K562 (cell line): ENCODE measurements around the gene FXYD1. TPM values are rescaled to one million over a fixed set of nuclear protein-coding genes. Genes with fewer than 3 reads are reported as not detected.
A peak's percentile ranks its signal among the peaks of the same experiment; 100 is the strongest.

ENCODE experiments used
- CHD4 ChIP-seq: fragments of 200-600 bp; sonication (generic); IDR thresholded peaks from 3 replicates; pipeline ENCODE4 v1.6.1; 2012; ENCODE audit warnings: low read depth, mild to moderate bottlenecking, mixed read lengths, low read length, inconsistent platforms; ENCODE audit not compliant: insufficient read depth, insufficient replicate concordance, poor library complexity, severe bottlenecking
- CTBP1 ChIP-seq: fragments of 450-650 bp; IDR thresholded peaks from 2 replicates; pipeline ENCODE4 v1.6.1; 2016; ENCODE audit warnings: borderline replicate concordance
- ELF4 ChIP-seq: fragments of 450-650 bp; formaldehyde crosslinking; IDR thresholded peaks from 2 replicates; pipeline ENCODE4 v1.4.0; 2022; ENCODE audit warnings: missing genetic modification characterization
- FOXP1 ChIP-seq: sonication (generic); formaldehyde crosslinking; IDR thresholded peaks from 2 replicates; pipeline ENCODE4 v1.8.0; 2022; ENCODE audit warnings: mild to moderate bottlenecking, missing genetic modification reagents
- LCOR ChIP-seq: sonication (generic); formaldehyde crosslinking; IDR thresholded peaks from 2 replicates; pipeline ENCODE4 v1.8.0; 2022; ENCODE audit warnings: mild to moderate bottlenecking, missing genetic modification reagents
- MAZ ChIP-seq, 2 experiments: fragments of 450-650 bp in 1 of 2; sonication (generic) in 1 of 2; formaldehyde crosslinking; IDR thresholded peaks in 1 of 2; conservative IDR thresholded peaks in 1 of 2; 2 replicates each; pipeline versions ENCODE4 v1.4.0 to v1.5.0; 2020; ENCODE audit warnings: mild to moderate bottlenecking in 1 of 2, missing genetic modification reagents in 1 of 2
- MECOM ChIP-seq: fragments of 250-450 bp; sonication (Bioruptor Pico); IDR thresholded peaks from 2 replicates; pipeline ENCODE4 v1.8.0; 2022; ENCODE audit warnings: inconsistent platforms
- MTA3 ChIP-seq: fragments of 450-650 bp; formaldehyde crosslinking; IDR thresholded peaks from 2 replicates; pipeline ENCODE4 v1.6.1; 2017; ENCODE audit warnings: mild to moderate bottlenecking, borderline replicate concordance
- NBN ChIP-seq: fragments of 450-650 bp; IDR thresholded peaks from 2 replicates; pipeline ENCODE4 v1.6.1; 2016; ENCODE audit warnings: low read depth, mild to moderate bottlenecking
- RB1 ChIP-seq: fragments of 450-650 bp; IDR thresholded peaks from 2 replicates; pipeline ENCODE4 v1.6.1; 2017; ENCODE audit warnings: low read depth, mild to moderate bottlenecking
- RBFOX2 ChIP-seq: fragments of 200-400 bp; formaldehyde crosslinking; IDR thresholded peaks from 2 replicates; pipeline ENCODE4 v1.6.1; 2017; ENCODE audit warnings: low read depth, mild to moderate bottlenecking, low read length, moderate library complexity
- ZNF668 ChIP-seq: fragments of 250-450 bp; sonication (Bioruptor Pico); IDR thresholded peaks from 2 replicates; pipeline ENCODE4 v1.8.0; 2022; ENCODE audit warnings: mild to moderate bottlenecking, inconsistent platforms
- polyA plus RNA-seq, 8 experiments: library from polyadenylated mRNA; depleted of rRNA in 4 of 8; stranded (reverse) in 5 of 8; unstranded in 3 of 8; fragments of >200 nt; fragmentation: Nextera tagmentation in 2 of 8; fragmentation: Illumina TruSeq in 1 of 8; extraction: Ambion mirVana in 2 of 8; extraction: Trizol in 1 of 8; gene quantifications; 2 replicates each; pipeline versions ENCODE4 v1.2.1 to v1.2.3, GENCODE V29; 2011 to 2014; ENCODE audit warnings: inconsistent platforms in 1 of 8, missing spikeins in 1 of 8
- total RNA-seq, 7 experiments: library from RNA; depleted of rRNA in 6 of 7; stranded (reverse); fragments of >200 nt in 6 of 7; fragmentation: Illumina TruSeq in 2 of 7; extraction: Trizol in 2 of 7; gene quantifications; 2 replicates each; pipeline versions ENCODE4 v1.2.1 to v1.2.3, GENCODE V29; 2011 to 2021; ENCODE audit warnings: low replicate concordance in 1 of 7
- TF ChIP-seq, protein P1 (sequence below): fragments of 450-650 bp; formaldehyde crosslinking; IDR thresholded peaks from 2 replicates; pipeline ENCODE4 v1.4.0; 2022; ENCODE audit warnings: missing genetic modification characterization
- TF ChIP-seq, protein P2 (sequence below): sonication (generic); formaldehyde crosslinking; IDR thresholded peaks from 2 replicates; pipeline ENCODE4 v1.9.0; 2022; ENCODE audit warnings: mild to moderate bottlenecking, missing genetic modification reagents
- TF ChIP-seq, protein P3 (sequence below): fragments of 250-450 bp; sonication (Bioruptor Pico); IDR thresholded peaks from 2 replicates; pipeline ENCODE4 v1.8.0; 2022; ENCODE audit warnings: inconsistent platforms
- TF ChIP-seq, protein P4 (sequence below): fragments of 450-650 bp; formaldehyde crosslinking; conservative IDR thresholded peaks from 2 replicates; pipeline ENCODE4 v1.4.0; 2022; ENCODE audit warnings: mild to moderate bottlenecking, missing genetic modification characterization
- TF ChIP-seq, protein P5 (sequence below), 2 experiments: IDR thresholded peaks; 2 replicates each; pipeline ENCODE4 v1.6.1; 2011; ENCODE audit warnings: borderline replicate concordance in 1 of 2, control low read depth in 1 of 2, low read depth in 1 of 2, low read length in 1 of 2, mild to moderate bottlenecking in 1 of 2, mixed read lengths in 1 of 2, moderate library complexity in 1 of 2; ENCODE audit not compliant: insufficient read depth in 1 of 2, insufficient read length in 1 of 2, poor library complexity in 1 of 2, severe bottlenecking in 1 of 2; ENCODE audit errors: extremely low read depth in 1 of 2
- TF ChIP-seq, protein P6 (sequence below): fragments of 450-650 bp; formaldehyde crosslinking; IDR thresholded peaks from 2 replicates; pipeline ENCODE4 v1.4.0; 2020; ENCODE audit warnings: mild to moderate bottlenecking, moderate library complexity

FXYD1 gene
- total and polyA plus RNA-seq, 9 of the 15 experiments (the other 6 are each of a cell fraction or from before 2014, with no cell fraction given), result 0.40 to 3.2 (median 1.8) TPM; not detected in 3

DNA sequence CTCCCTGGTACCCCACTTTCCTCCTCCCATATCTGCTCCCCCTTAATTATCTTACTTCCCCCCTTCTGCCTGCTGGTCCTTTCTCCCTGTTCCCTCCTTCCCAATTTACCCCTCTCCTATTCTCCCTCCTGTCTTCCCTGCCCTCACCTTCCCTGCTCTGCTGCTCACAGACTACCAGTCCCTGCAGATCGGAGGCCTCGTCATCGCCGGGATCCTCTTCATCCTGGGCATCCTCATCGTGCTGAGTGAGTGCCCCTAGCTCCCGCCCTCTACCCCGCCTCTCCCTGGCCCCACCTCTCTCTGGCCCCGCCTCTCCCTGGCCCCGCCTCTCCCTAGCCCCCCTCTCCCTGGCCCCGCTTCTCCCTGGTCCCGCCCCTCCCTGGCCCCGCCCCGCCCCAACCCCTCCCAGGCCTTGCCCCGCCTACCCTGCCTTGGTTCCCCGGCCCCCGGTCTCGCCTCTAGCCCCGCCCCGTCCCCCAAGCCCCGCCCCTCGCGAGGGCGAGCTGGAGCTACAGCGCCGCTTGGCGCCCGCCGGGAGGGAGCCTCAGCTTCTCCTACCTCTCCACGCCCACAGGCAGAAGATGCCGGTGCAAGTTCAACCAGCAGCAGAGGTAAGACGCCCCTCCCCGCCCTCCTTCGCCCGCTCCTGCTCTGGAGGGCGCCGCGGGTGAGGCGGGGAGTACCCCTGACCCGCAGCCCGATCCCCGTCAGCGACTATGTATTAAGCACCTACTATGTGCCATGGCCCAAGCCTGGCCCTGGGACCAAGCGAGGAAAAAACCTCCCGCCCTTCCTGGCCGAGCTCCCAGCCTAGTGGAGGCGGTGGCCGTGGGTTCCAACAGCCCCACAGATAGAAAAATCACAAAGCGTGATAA is 2.6 kb downstream of the FXYD1 start (continued):
- TF ChIP-seq, protein P1, sequence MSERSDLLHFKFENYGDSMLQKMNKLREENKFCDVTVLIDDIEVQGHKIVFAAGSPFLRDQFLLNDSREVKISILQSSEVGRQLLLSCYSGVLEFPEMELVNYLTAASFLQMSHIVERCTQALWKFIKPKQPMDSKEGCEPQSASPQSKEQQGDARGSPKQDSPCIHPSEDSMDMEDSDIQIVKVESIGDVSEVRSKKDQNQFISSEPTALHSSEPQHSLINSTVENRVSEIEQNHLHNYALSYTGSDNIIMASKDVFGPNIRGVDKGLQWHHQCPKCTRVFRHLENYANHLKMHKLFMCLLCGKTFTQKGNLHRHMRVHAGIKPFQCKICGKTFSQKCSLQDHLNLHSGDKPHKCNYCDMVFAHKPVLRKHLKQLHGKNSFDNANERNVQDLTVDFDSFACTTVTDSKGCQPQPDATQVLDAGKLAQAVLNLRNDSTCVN, result peak; percentile 92; the same call in 1 of the 2 replicates
- TF ChIP-seq, protein P2, sequence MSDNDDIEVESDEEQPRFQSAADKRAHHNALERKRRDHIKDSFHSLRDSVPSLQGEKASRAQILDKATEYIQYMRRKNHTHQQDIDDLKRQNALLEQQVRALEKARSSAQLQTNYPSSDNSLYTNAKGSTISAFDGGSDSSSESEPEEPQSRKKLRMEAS, result peak; percentile 40; the same call in 1 of the 2 replicates
- TF ChIP-seq RBFOX2 (peak; percentile 42; the same call in 1 of the 2 replicates), CTBP1 (peak; percentile 37; the same call in 1 of the 2 replicates), LCOR (no peak), CHD4 (peak; percentile 84), ELF4 (CRISPR knock-in tag) (peak; percentile 75; the same call in 1 of the 2 replicates), FOXP1 (CRISPR knock-in tag) (0 out of 2 replicates have a peak, but pooled peaks have one; percentile 36), NBN (peak; percentile 37; the same call in 1 of the 2 replicates), MAZ (CRISPR knock-in tag; conservative IDR thresholded peaks at IDR 0.05 in 1 of 2, IDR thresholded peaks at IDR 0.05 in 1 of 2) (peak; percentile 47 to 55; a peak in 3 of 4 replicates), MTA3 (0 out of 2 replicates have a peak, but pooled peaks have one; percentile 22), MECOM (CRISPR knock-in tag) (no peak), RB1 (peak; percentile 63; the same call in 1 of the 2 replicates), ZNF668 (CRISPR knock-in tag) (no peak)
- TF ChIP-seq, protein P3, sequence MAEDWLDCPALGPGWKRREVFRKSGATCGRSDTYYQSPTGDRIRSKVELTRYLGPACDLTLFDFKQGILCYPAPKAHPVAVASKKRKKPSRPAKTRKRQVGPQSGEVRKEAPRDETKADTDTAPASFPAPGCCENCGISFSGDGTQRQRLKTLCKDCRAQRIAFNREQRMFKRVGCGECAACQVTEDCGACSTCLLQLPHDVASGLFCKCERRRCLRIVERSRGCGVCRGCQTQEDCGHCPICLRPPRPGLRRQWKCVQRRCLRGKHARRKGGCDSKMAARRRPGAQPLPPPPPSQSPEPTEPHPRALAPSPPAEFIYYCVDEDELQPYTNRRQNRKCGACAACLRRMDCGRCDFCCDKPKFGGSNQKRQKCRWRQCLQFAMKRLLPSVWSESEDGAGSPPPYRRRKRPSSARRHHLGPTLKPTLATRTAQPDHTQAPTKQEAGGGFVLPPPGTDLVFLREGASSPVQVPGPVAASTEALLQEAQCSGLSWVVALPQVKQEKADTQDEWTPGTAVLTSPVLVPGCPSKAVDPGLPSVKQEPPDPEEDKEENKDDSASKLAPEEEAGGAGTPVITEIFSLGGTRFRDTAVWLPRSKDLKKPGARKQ (CRISPR knock-in tag), result no peak
- TF ChIP-seq, protein P4, sequence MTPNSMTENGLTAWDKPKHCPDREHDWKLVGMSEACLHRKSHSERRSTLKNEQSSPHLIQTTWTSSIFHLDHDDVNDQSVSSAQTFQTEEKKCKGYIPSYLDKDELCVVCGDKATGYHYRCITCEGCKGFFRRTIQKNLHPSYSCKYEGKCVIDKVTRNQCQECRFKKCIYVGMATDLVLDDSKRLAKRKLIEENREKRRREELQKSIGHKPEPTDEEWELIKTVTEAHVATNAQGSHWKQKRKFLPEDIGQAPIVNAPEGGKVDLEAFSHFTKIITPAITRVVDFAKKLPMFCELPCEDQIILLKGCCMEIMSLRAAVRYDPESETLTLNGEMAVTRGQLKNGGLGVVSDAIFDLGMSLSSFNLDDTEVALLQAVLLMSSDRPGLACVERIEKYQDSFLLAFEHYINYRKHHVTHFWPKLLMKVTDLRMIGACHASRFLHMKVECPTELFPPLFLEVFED (CRISPR knock-in tag), result peak; percentile 88; the same call in 1 of the 2 replicates
- TF ChIP-seq, protein P5, sequence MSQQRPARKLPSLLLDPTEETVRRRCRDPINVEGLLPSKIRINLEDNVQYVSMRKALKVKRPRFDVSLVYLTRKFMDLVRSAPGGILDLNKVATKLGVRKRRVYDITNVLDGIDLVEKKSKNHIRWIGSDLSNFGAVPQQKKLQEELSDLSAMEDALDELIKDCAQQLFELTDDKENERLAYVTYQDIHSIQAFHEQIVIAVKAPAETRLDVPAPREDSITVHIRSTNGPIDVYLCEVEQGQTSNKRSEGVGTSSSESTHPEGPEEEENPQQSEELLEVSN (IDR thresholded peaks at IDR 0.05; ENCODE audit: borderline replicate concordance in 1 of 2, extremely low read depth in 1 of 2, insufficient read depth in 1 of 2, insufficient read length in 1 of 2, low read depth in 1 of 2, low read length in 1 of 2, poor library complexity in 1 of 2, severe bottlenecking in 1 of 2), result peak in 1 of 2 experiments; percentile 5
- TF ChIP-seq, protein P6, sequence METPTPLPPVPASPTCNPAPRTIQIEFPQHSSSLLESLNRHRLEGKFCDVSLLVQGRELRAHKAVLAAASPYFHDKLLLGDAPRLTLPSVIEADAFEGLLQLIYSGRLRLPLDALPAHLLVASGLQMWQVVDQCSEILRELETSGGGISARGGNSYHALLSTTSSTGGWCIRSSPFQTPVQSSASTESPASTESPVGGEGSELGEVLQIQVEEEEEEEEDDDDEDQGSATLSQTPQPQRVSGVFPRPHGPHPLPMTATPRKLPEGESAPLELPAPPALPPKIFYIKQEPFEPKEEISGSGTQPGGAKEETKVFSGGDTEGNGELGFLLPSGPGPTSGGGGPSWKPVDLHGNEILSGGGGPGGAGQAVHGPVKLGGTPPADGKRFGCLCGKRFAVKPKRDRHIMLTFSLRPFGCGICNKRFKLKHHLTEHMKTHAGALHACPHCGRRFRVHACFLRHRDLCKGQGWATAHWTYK, result 0 out of 2 replicates have a peak, but pooled peaks have one; percentile 26
